Right atrium auricular region (tissue), 2 donors: Measurements from ENCODE around the gene ZNF366. TPM values are rescaled to one million over a fixed set of nuclear protein-coding genes. Genes with fewer than 3 reads are reported as not detected.

ENCODE experiments used
- DNase-seq: peaks from one replicate; pipeline ENCODE4 v3.0.0-alpha.2; 2019; ENCODE audit warnings: low spot score
- H3K27ac ChIP-seq, 2 donors: fragments of 200-600 bp; sonication (generic); 1 replicate in 1 of 2; 2 replicates in 1 of 2; pipeline ENCODE4 v1.5.1; 2016 to 2019
- H3K27me3 ChIP-seq, 2 donors: fragments of 200-600 bp; sonication (generic); one replicate each; pipeline versions ENCODE4 v1.5.1 to v1.6.0; 2017 to 2019
- H3K36me3 ChIP-seq: fragments of 200-600 bp; sonication (generic); one replicate; pipeline ENCODE4 v1.5.1; 2016
- H3K4me1 ChIP-seq, 2 donors: fragments of 200-600 bp; sonication (generic); one replicate each; pipeline versions ENCODE4 v1.5.1 to v1.6.0; 2017 to 2019
- H3K4me3 ChIP-seq, 2 donors: fragments of 200-600 bp; sonication (generic); 1 replicate in 1 of 2; 2 replicates in 1 of 2; pipeline ENCODE4 v1.5.1; 2017 to 2019; ENCODE audit warnings: mild to moderate bottlenecking in 1 of 2, moderate library complexity in 1 of 2
- H3K9me3 ChIP-seq, 2 donors: fragments of 200-600 bp; sonication (generic); one replicate each; pipeline ENCODE4 v1.5.1; 2019
- total RNA-seq, 2 donors: library from RNA; depleted of rRNA; stranded (reverse); fragments of >200 nt; gene quantifications; one replicate each; pipeline ENCODE4 v1.1.0, GENCODE V29; 2016
- TF ChIP-seq, protein P1 (sequence below), 2 donors: fragments of 200-600 bp; sonication (generic); IDR thresholded peaks; one replicate each; pipeline ENCODE4 v1.5.1; 2019; ENCODE audit warnings: antibody characterized with exemption in 2 of 2

Gene ZNF366
- total RNA-seq, 2 donors from 2014 or later, result 4.4 to 9.0 TPM

DNA sequence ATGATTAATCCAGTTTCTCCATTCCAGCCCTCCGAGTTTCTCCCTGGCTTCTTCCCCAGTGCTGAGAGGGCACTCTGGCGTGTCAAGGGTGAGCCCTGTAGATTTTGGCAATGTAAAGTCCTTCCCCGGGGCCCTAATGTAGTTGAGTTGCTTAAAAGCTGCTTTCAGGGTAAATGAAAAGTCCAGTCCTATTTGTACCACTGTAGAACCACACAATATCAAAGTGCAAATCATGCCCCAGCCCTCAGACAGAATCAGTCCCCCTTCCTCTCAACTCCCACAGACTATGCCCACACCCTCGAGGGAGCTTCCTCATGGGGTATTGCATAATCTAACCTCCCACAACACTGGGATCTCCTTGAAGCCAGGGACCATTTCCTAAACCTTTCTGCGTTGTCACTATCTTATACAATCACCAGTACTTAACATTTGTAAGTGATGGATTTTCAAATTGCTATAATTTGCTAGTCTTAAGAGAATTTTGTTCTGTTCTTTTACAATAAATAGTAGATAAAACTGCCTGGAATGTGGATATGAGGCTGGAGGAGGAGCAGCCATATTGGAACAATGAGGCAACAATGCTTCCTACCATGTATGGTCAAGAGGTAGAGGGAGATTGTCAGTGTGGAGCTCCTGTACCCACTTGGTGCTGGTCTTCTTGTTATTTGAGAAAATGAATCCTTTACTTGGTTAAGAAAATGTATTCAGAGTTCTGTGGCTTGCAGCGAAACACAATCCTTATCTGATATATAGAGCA is 34.4 kb downstream of the ZNF366 start:
- H3K4me3 ChIP-seq, result no peak overlapping the region
- H3K4me1 ChIP-seq, result peaks cover 0 to 12% of the 10 kb centered on the region in 2 donors
- DNase-seq, result no peak
- H3K27me3 ChIP-seq, result no peaks in the 10 kb centered on the region
- no peaks in the 10 kb centered on the region for H3K36me3 ChIP-seq
- TF ChIP-seq, protein P1, sequence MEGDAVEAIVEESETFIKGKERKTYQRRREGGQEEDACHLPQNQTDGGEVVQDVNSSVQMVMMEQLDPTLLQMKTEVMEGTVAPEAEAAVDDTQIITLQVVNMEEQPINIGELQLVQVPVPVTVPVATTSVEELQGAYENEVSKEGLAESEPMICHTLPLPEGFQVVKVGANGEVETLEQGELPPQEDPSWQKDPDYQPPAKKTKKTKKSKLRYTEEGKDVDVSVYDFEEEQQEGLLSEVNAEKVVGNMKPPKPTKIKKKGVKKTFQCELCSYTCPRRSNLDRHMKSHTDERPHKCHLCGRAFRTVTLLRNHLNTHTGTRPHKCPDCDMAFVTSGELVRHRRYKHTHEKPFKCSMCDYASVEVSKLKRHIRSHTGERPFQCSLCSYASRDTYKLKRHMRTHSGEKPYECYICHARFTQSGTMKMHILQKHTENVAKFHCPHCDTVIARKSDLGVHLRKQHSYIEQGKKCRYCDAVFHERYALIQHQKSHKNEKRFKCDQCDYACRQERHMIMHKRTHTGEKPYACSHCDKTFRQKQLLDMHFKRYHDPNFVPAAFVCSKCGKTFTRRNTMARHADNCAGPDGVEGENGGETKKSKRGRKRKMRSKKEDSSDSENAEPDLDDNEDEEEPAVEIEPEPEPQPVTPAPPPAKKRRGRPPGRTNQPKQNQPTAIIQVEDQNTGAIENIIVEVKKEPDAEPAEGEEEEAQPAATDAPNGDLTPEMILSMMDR (IDR thresholded peaks at IDR 0.05), result no peak
- no peaks in the 10 kb centered on the region for H3K9me3 ChIP-seq
- H3K27ac ChIP-seq, result no peak overlapping the region

DNA sequence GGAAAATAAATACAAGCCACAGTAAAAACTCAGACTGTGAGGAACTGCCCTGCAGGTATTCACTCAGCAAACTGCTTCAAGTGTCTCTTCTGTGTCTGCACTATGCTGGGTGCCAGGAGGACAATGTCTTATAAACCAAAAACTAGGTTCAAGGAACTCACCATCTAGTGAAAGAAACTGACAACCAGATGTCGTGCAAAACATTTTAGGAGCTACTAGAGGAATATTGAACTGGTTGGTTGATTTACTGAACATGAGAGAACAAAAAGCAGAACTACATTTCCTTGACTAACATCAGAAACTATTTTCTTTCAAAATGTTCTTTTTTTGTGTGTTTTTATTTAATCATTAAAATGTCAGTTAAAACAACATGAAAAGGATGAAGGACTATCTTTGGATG is 35.2 kb downstream of the ZNF366 start:
- DNase-seq, result no peak
- Histone ChIP-seq H3K4me3 (no peak overlapping the region), H3K4me1 (peaks cover 0 to 19% of the 10 kb centered on the region in 2 donors), H3K9me3 (no peaks in the 10 kb centered on the region), H3K27ac (no peak overlapping the region), H3K27me3 (no peaks in the 10 kb centered on the region), H3K36me3 (no peaks in the 10 kb centered on the region)
- TF ChIP-seq, protein P1 (IDR thresholded peaks at IDR 0.05), result no peak

DNA sequence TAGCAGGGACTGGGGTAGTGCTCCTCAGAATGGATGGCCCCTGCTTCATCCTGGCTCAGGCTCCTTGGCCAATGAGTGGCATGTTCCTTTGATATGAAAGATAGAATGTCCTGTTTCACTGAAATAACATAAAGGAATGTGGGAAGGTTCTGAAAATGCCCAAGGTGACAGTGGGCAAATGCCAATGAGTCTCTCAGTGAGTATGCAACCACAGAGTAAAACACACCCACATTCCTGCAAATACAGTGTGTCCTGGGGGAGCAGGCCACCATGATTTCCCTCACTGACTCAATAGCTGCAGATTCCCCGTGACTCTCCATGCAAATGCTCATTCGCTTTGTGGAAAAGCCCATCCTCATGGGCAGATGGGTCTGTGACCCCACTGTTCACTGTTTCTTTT is 36.4 kb downstream of the ZNF366 start:
- no peaks in the 10 kb centered on the region for H3K36me3 ChIP-seq
- DNase-seq, result no peak
- H3K4me1 ChIP-seq, result peaks cover 0 to 27% of the 10 kb centered on the region in 2 donors
- no peak overlapping the region for H3K27ac ChIP-seq
- no peaks in the 10 kb centered on the region for H3K27me3 ChIP-seq
- TF ChIP-seq, protein P1 (IDR thresholded peaks at IDR 0.05), result no peak
- no peaks in the 10 kb centered on the region for H3K9me3 ChIP-seq
- no peak overlapping the region for H3K4me3 ChIP-seq

DNA sequence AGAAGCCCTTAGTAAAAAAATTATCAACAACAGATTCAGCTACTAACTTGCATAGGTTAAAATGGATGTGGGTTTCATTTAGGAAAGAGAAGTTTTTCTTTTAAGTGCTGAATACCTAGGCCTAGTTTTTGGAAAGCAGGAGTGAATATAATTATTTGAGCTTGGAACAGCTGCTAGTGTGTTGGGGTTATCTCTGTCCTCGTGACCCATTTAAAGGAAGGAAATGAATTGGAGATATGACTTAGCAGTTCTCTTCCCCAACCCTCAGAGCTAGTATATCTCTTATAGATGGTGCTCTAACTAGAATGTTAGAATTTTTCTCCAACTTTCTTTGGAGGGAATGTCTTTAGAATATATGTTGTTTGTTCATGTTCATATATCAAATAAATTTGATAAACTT is 38.6 kb downstream of the ZNF366 start:
- DNase-seq, result no peak
- no peak overlapping the region for H3K27ac ChIP-seq
- no peaks in the 10 kb centered on the region for H3K27me3 ChIP-seq
- peaks cover 0 to 50% of the 10 kb centered on the region in 2 donors for H3K4me1 ChIP-seq
- no peaks in the 10 kb centered on the region for H3K36me3 ChIP-seq
- H3K4me3 ChIP-seq, result no peak overlapping the region
- TF ChIP-seq, protein P1 (IDR thresholded peaks at IDR 0.05), result no peak
- H3K9me3 ChIP-seq, result no peaks in the 10 kb centered on the region

DNA sequence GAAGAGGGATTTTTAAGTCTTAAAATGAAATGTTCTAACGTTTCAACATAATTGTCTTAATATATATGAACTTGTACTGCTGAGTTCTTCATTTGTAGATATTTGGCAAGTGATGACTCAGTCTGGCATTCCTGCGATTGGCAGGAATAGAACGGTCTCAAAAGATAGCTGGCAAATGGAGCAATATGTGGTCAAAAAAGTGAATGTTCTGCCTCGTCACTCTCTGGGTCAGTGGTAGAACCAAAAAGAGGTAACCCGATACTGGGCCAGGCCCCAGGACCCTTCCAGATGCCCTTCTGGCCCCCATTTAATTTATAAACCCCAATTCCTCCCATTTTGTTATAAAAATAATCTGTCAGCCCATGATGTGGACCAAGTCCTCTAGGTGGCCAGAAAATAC is 39.2 kb downstream of the ZNF366 start:
- no peaks in the 10 kb centered on the region for H3K36me3 ChIP-seq
- no peak overlapping the region for H3K4me3 ChIP-seq
- H3K4me1 ChIP-seq, result peaks cover 0 to 54% of the 10 kb centered on the region in 2 donors
- H3K9me3 ChIP-seq, result no peaks in the 10 kb centered on the region
- peak overlapping the region in 1 of 2 donors; percentile 33 for H3K27ac ChIP-seq
- no peaks in the 10 kb centered on the region for H3K27me3 ChIP-seq
- TF ChIP-seq, protein P1 (IDR thresholded peaks at IDR 0.05), result no peak
- DNase-seq, result no peak

DNA sequence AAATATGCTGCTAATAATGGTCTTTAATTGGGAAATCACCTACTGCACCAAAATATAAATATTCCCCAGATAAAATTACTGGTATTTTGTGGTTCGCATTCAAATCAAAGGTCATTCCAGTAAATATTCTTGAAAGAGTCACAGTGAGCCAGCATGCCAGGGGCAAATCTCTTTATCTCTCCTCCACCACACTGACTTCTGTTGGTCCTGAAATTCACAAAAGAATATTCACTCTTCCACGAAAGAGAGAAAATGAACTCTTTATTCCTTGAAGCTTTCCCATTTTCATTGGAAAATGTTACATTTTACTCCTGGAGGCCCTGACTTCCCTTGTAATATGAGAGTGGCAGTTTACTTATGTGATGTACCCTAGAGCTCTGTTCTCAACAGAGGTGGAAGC is 39.7 kb downstream of the ZNF366 start:
- Histone ChIP-seq H3K36me3 (no peaks in the 10 kb centered on the region), H3K4me3 (no peak overlapping the region), H3K27ac (peak overlapping the region in 1 of 2 donors; percentile 33), H3K9me3 (no peaks in the 10 kb centered on the region), H3K27me3 (no peaks in the 10 kb centered on the region), H3K4me1 (peaks cover 0 to 54% of the 10 kb centered on the region in 2 donors)
- no peak for DNase-seq
- TF ChIP-seq, protein P1 (IDR thresholded peaks at IDR 0.05), result no peak
